Measurements from ENCODE around the gene GAREM2. TPM values are rescaled to one million over a fixed set of nuclear protein-coding genes. Genes with fewer than 3 reads are reported as not detected.

GAREM2 gene
- total RNA-seq, 1 donor from 2014 or later, result 4.2 TPM

DNA sequence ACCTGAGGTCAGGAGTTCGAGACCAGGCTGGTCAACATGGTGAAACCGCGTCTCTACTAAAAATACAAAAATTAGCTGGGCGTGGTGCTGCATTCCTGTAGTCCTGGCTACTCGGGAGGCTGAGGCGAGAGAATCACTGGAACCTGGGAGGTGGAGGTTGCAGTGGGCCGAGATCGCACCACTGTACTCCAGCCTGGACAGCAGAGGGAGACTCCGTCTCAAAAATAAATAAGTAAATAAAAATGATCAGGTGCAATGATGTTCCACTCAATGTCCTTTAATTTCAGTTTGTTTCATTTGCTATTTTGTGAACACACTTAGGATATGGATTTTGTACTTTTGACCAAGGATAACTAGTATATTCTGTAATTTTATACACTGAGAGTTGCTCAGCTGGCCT lies 62.2 kb downstream of the GAREM2 start:
- no peak for TF ChIP-seq EZH2 (IDR thresholded peaks at IDR 0.05; ENCODE audit: insufficient read depth, low read length)
- peaks cover 59% of the 10 kb centered on the region for H3K36me3 ChIP-seq (ENCODE audit: insufficient read depth, low read length)
- no peak overlapping the region for H3K4me3 ChIP-seq (ENCODE audit: insufficient read depth, low read depth, low read length)
- peaks cover 19% of the 10 kb centered on the region for H3K79me2 ChIP-seq (ENCODE audit: insufficient read depth, low read length)
- H3K27ac ChIP-seq (ENCODE audit: low read depth, low read length), result no peak overlapping the region
- H3K4me1 ChIP-seq (ENCODE audit: insufficient read depth, low read length), result no peaks in the 10 kb centered on the region
- FAIRE-seq, result no peak
- H3K27me3 Mint-ChIP-seq (ENCODE audit: low read depth, unreplicated experiment), result no peaks in the 10 kb centered on the region
- no peak overlapping the region for H3K4me2 ChIP-seq (ENCODE audit: low read length)
- no peak overlapping the region for H2AFZ ChIP-seq (ENCODE audit: low read depth, low read length)
- H3K9ac ChIP-seq (ENCODE audit: low read length), result no peak overlapping the region
- H3K4me1 Mint-ChIP-seq (ENCODE audit: low read depth, unreplicated experiment), result peaks cover 2% of the 10 kb centered on the region
- peaks cover 15% of the 10 kb centered on the region for H4K20me1 ChIP-seq (ENCODE audit: insufficient read depth, low read length)
- no peak overlapping the region for H3K4me3 Mint-ChIP-seq (ENCODE audit: unreplicated experiment)
- no peaks in the 10 kb centered on the region for H3K9me3 ChIP-seq (ENCODE audit: insufficient read depth, low read depth, low read length)
- no peak for DNase-seq (ENCODE audit: low read depth)
- H3K36me3 Mint-ChIP-seq (ENCODE audit: low read depth, unreplicated experiment), result peaks cover 10% of the 10 kb centered on the region
- no peak overlapping the region for H3K27ac Mint-ChIP-seq (ENCODE audit: unreplicated experiment)
- H3K9me3 Mint-ChIP-seq (ENCODE audit: unreplicated experiment), result no peaks in the 10 kb centered on the region
- H3K27me3 ChIP-seq (ENCODE audit: insufficient read depth, low read length), result no peaks in the 10 kb centered on the region

- H3K27ac ChIP-seq (ENCODE audit: low read depth, low read length), result no peak overlapping the region
- Mint-ChIP-seq H3K9me3 (ENCODE audit: unreplicated experiment) (no peaks in the 10 kb centered on the region), H3K27me3 (ENCODE audit: low read depth, unreplicated experiment) (no peaks in the 10 kb centered on the region), H3K4me3 (ENCODE audit: unreplicated experiment) (no peak overlapping the region), H3K4me1 (ENCODE audit: low read depth, unreplicated experiment) (peaks cover 11% of the 10 kb centered on the region), H3K36me3 (ENCODE audit: low read depth, unreplicated experiment) (peaks cover 7% of the 10 kb centered on the region), H3K27ac (ENCODE audit: unreplicated experiment) (no peak overlapping the region)
- no peak overlapping the region for H3K9ac ChIP-seq (ENCODE audit: low read length)
- peaks cover 45% of the 10 kb centered on the region for H3K36me3 ChIP-seq (ENCODE audit: insufficient read depth, low read length)
- no peak overlapping the region for H3K4me2 ChIP-seq (ENCODE audit: low read length)
- H3K27me3 ChIP-seq (ENCODE audit: insufficient read depth, low read length), result no peaks in the 10 kb centered on the region
- H2AFZ ChIP-seq (ENCODE audit: low read depth, low read length), result no peak overlapping the region
- no peak for TF ChIP-seq EZH2 (IDR thresholded peaks at IDR 0.05; ENCODE audit: insufficient read depth, low read length)
- FAIRE-seq (no peak), DNase-seq (ENCODE audit: low read depth) (no peak)
- peaks cover under 1% of the 10 kb centered on the region for H3K4me1 ChIP-seq (ENCODE audit: insufficient read depth, low read length)
- no peaks in the 10 kb centered on the region for H3K9me3 ChIP-seq (ENCODE audit: insufficient read depth, low read depth, low read length)
- H4K20me1 ChIP-seq (ENCODE audit: insufficient read depth, low read length), result peaks cover 31% of the 10 kb centered on the region
- H3K4me3 ChIP-seq (ENCODE audit: insufficient read depth, low read depth, low read length), result no peak overlapping the region
- peaks cover 47% of the 10 kb centered on the region for H3K79me2 ChIP-seq (ENCODE audit: insufficient read depth, low read length)
These were observed 65.0 kb downstream of the GAREM2 start for GRCh38 chr2:26237868-26238267.

DNA sequence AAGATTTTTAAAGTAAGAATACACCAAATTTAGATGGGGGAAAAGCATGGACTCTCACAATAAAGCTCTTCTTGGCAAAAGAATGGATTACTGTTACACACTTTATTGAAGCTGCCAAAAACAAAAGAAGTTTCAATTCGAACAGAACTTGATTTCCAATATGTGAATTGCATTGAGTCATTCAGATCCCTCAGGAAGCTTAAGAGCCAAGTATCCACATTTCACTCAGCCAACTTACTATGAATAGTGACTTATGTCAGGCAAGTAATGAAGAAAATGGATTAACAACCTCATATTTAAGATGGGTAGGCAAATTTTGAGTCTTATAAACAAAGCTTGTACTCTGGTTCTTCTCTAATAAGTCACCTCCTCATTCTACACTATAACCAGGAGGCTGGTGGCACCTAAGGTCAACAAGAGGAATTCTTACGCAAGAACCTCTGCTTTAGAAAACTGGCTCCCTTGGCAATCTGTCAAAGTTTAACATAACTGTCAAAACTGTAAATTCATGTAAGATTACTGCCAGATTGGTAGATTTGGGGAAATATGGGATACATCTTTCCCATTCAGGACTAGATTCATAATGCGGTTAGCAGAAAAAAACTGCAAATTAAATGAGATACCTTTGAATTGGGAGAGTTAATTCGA lies 65.5 kb downstream of the GAREM2 start:
- no peak for DNase-seq (ENCODE audit: low read depth)
- Histone ChIP-seq H3K4me3 (ENCODE audit: insufficient read depth, low read depth, low read length) (no peak overlapping the region), H3K4me1 (ENCODE audit: insufficient read depth, low read length) (peaks cover 5% of the 10 kb centered on the region), H3K27ac (ENCODE audit: low read depth, low read length) (no peak overlapping the region), H3K36me3 (ENCODE audit: insufficient read depth, low read length) (peaks cover 39% of the 10 kb centered on the region), H3K4me2 (ENCODE audit: low read length) (no peak overlapping the region), H3K9me3 (ENCODE audit: insufficient read depth, low read depth, low read length) (no peaks in the 10 kb centered on the region), H2AFZ (ENCODE audit: low read depth, low read length) (no peak overlapping the region), H3K27me3 (ENCODE audit: insufficient read depth, low read length) (no peaks in the 10 kb centered on the region), H4K20me1 (ENCODE audit: insufficient read depth, low read length) (peaks cover 31% of the 10 kb centered on the region), H3K9ac (ENCODE audit: low read length) (no peak overlapping the region), H3K79me2 (ENCODE audit: insufficient read depth, low read length) (peaks cover 53% of the 10 kb centered on the region)
- no peaks in the 10 kb centered on the region for H3K9me3 Mint-ChIP-seq (ENCODE audit: unreplicated experiment)
- TF ChIP-seq CTCF (IDR thresholded peaks at IDR 0.05; ENCODE audit: insufficient read depth, low read depth, low read length) (no peak), EZH2 (IDR thresholded peaks at IDR 0.05; ENCODE audit: insufficient read depth, low read length) (no peak)
- H3K4me1 Mint-ChIP-seq (ENCODE audit: low read depth, unreplicated experiment), result peaks cover 14% of the 10 kb centered on the region
- H3K27me3 Mint-ChIP-seq (ENCODE audit: low read depth, unreplicated experiment), result no peaks in the 10 kb centered on the region
- FAIRE-seq, result no peak
- H3K27ac Mint-ChIP-seq (ENCODE audit: unreplicated experiment), result no peak overlapping the region
- no peak overlapping the region for H3K4me3 Mint-ChIP-seq (ENCODE audit: unreplicated experiment)
- H3K36me3 Mint-ChIP-seq (ENCODE audit: low read depth, unreplicated experiment), result peaks cover 4% of the 10 kb centered on the region

Other genes starting within 250 kb of the GAREM2 start
- 37.6 and 38.7 TPM in 2 replicates for gene KIF3C, start 190.6 kb upstream of the GAREM2 start, total RNA-seq
- gene RAB10, start 139.0 kb upstream of the GAREM2 start, total RNA-seq, result 174 and 192 TPM in 2 replicates
- 132 and 139 TPM in 2 replicates for gene HADHA, start 71.5 kb downstream of the GAREM2 start, total RNA-seq
- gene HADHB, start 71.9 kb downstream of the GAREM2 start, total RNA-seq, result 109 and 116 TPM in 2 replicates
- 49.7 and 51.9 TPM in 2 replicates for gene SELENOI, start 173.1 kb downstream of the GAREM2 start, total RNA-seq
- 0.16 and 0.17 TPM in 2 replicates for gene ADGRF3, start 173.7 kb downstream of the GAREM2 start, total RNA-seq
- 0.27 and 0.41 TPM in 2 replicates for gene DRC1, start 228.8 kb downstream of the GAREM2 start, total RNA-seq